ENCODE measurements around the gene MGAT5B.

Gene MGAT5B

GRCh38 chr17:76987486-76988093 lies 119.4 kb downstream of the MGAT5B start:
- no peak for DNase-seq

- DNase-seq: no peak
These were observed 120.6 kb downstream of the MGAT5B start for GRCh38 chr17:76988796-76989195.

DNA sequence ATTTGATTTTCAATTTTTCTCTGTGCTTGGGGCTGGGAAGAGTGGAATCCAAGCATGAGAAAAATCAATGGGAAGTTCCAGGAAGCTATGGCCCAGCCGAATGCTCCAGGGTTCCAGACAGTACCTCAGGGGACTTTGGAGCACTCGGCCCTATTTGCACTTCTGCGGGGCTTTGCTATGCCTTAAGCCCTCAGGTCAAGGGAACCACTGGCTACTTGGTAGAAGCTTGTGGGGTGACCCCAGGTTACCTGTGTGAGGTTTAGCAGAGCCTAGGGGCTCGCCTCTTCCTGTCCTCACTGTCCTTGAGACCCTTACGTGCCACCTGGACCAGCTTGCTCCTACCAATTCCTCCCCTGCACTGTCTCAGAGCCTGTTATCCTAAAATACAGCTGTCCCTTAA lies 121.3 kb downstream of the MGAT5B start:
- DNase-seq: no peak

GRCh38 chr17:76992891-76993290 lies 124.7 kb downstream of the MGAT5B start:
- DNase-seq: peak; percentile 50

DNA sequence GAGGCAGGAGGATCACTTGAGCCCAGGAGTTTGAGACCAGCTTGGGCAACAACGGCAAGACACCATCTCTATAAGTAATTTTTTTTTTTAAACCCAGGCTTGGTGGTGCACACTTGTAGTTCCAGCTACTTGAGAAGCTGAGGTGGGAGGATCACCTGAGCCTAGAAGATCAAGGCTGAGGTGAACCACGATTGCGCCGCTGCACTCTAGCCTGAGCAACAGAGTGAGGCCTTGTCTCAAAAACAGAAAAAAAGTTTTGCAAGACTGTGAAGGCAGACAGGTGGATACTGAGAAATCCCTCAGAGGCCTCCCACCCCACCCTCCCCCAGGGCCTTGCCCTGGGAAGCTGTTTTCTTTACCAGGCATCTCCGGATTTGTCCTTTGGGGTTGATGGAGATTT lies 125.4 kb downstream of the MGAT5B start:
- no peak for DNase-seq

GRCh38 chr17:76994237-76994637 lies 126.0 kb downstream of the MGAT5B start:
- DNase-seq: no peak

DNA sequence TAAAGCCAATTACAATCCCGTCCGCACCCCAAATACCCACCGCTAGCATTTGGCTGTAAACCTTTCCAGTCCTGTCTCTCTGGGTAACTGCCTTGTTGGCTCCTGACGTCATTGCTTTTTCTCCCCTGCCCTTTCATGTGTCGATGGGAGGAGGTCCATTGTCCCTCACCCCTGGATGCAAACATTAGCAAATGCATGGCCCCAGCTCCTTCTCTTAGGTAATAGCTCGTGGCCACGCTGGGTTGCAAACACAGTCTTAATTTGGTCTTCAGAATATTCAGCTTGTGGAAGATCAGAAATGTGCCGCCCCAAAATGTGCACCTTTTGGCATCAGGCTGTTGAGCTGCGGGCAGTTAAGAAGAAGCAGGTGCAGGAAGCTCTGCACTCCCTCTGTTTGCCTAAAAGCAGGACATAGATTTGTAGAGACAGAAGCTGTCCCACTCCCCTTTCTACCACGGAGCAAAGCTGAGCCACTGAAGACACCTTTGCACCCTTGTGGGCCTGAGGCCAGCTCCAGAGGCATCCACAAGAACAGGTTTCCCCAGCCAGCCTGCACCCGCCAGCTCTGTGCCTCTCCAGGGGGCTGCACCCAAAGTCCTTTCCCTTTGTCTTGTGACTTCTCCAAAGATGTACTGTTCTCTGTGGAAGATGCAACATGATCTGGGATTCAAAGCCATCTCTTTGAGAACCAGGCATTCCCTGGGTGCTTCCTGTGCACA lies 127.3 kb downstream of the MGAT5B start:
- no peak for DNase-seq

DNA sequence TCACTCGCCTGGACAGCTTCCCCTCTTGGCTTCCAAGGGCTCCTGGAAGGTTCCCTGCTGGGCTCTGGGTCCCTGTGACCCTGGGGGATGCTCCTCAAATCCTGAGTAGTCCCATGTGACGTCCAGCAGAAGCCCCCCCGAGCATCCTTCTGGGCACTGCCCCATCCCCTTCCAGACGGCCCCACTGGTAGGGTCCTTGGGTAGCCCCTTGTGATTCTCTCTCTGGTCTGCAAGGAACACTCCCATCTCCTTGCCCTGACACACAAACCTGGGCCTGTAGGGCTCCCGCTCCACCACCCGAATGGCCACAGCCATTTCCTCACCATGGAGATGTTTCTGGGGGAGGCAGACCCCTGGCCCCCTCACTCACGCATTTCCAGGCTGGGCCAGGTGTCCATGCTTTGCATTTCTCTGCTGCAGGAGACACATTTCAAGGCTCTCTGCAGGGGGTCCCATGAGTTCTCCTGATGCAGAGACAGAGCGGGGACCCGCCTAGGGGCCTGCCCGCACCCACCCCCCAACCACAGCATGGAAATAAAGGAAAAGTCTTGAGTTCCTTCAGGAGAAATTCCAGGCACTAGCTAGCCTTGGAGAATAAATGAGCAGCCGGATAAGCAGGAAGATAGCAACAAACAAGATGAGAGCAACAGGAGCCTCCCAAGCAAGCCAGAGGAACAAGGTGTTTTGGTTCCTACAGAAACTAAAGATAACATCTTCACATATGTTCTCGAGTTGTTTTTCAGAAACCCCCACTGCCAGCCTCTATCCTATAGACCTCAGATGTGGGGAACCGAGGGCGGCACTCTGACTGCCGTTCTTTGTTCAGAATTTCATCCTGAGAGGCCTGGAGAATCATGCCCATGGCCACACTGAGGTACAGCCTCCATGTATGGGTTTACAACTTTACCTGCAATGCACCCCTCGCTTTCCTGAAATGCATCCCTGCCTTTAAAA lies 128.8 kb downstream of the MGAT5B start:
- no peak for DNase-seq

GRCh38 chr17:76997981-76998531 lies 129.9 kb downstream of the MGAT5B start:
- peak; percentile 74 for DNase-seq

GRCh38 chr17:76998839-76999238 lies 130.6 kb downstream of the MGAT5B start:
- no peak for DNase-seq
